Measurements from ENCODE around the gene PUS3.
"Not testable (repeated sequence)": the region's sequence is repeated elsewhere in the genome, so short reads cannot be mapped to it uniquely, and the experiment has no call there.

Gene PUS3

DNA sequence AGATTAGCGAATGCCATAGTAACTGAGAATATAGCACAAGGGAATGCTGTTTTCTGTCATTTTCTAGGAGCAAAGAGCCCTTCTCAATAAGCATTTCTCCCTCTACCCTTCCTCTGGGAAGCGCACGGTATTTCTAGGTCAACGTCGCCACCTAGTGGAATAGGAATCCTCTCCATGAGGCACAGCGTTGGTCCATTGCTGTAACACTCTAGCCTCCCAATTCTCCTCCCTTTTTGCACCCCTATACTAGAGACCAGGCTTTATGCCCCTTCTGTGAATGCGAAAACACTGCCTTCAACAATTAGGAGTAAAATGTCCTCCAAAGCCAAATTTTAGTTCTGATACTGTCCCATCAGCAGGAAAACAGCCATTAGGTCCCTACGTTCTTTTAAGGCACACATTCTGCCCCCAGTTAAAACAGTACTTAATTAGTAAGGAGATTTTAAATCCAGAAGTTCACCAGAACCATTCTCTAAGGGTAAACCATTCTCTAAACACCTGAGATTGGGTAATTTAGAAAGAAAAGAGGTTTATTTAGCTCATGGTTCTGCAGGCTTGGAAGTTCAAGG is 28.4 kb downstream of the PUS3 start:
- Histone ChIP-seq H3K4me3 (ENCODE audit: low read depth, low read length) (no peak overlapping the region), H3K9me3 (ENCODE audit: severe bottlenecking) (no peaks in the 10 kb centered on the region), H3K36me3 (no peaks in the 10 kb centered on the region), H3K27ac (no peak overlapping the region), H3K27me3 (ENCODE audit: insufficient read depth, low read depth, severe bottlenecking) (peaks cover 7% of the 10 kb centered on the region)
- peak; percentile 86 for TF ChIP-seq CTCF (IDR thresholded peaks at IDR 0.05; ENCODE audit: low read depth, low read length)
- peak; percentile 67 for DNase-seq

GRCh38 chr11:125873881-125874555 is 29.0 kb downstream of the PUS3 start:
- DNase-seq = no peak
- no peaks in the 10 kb centered on the region for H3K36me3 ChIP-seq
- peaks cover 10% of the 10 kb centered on the region for H3K27me3 ChIP-seq (ENCODE audit: insufficient read depth, low read depth, severe bottlenecking)
- TF ChIP-seq CTCF (IDR thresholded peaks at IDR 0.05; ENCODE audit: low read depth, low read length) = no peak
- H3K27ac ChIP-seq = no peak overlapping the region
- no peaks in the 10 kb centered on the region for H3K9me3 ChIP-seq (ENCODE audit: severe bottlenecking)
- H3K4me3 ChIP-seq (ENCODE audit: low read depth, low read length) = no peak overlapping the region

GRCh38 chr11:125872138-125872491 is 30.9 kb downstream of the PUS3 start:
- TF ChIP-seq CTCF (IDR thresholded peaks at IDR 0.05; ENCODE audit: low read depth, low read length) = no peak
- no peak for DNase-seq
- no peaks in the 10 kb centered on the region for H3K9me3 ChIP-seq (ENCODE audit: severe bottlenecking)
- H3K4me3 ChIP-seq (ENCODE audit: low read depth, low read length) = no peak overlapping the region
- no peak overlapping the region for H3K27ac ChIP-seq
- H3K27me3 ChIP-seq (ENCODE audit: insufficient read depth, low read depth, severe bottlenecking) = peaks cover 20% of the 10 kb centered on the region
- no peaks in the 10 kb centered on the region for H3K36me3 ChIP-seq

GRCh38 chr11:125871391-125872137 is 31.4 kb downstream of the PUS3 start:
- peak; percentile 72 for DNase-seq
- TF ChIP-seq CTCF (IDR thresholded peaks at IDR 0.05; ENCODE audit: low read depth, low read length) = peak; percentile 79
- H3K4me3 ChIP-seq (ENCODE audit: low read depth, low read length) = no peak overlapping the region
- no peak overlapping the region for H3K27ac ChIP-seq
- H3K27me3 ChIP-seq (ENCODE audit: insufficient read depth, low read depth, severe bottlenecking) = peaks cover 23% of the 10 kb centered on the region
- no peaks in the 10 kb centered on the region for H3K9me3 ChIP-seq (ENCODE audit: severe bottlenecking)
- H3K36me3 ChIP-seq = no peaks in the 10 kb centered on the region

DNA sequence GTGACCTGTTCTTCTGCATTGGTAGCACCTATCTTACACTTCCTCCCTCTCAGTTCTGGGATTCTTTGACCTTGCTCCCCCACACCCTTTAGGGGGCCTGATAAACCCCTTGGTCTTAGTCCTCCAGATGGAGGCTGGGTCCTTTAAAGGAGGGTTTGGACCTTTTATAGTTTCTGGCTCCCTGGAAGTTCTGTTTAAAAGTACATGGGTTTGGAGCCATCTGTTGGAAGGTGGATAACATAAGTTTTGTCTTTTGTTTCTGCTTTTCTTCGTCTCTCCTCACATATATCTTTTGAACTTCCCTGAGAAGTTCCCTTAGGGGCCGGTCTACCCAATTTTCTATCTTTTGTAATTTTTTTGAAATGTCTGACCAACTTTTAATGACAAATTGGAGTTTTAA is 33.5 kb downstream of the PUS3 start:
- no peak for TF ChIP-seq CTCF (IDR thresholded peaks at IDR 0.05; ENCODE audit: low read depth, low read length)
- DNase-seq = no peak
- H3K36me3 ChIP-seq = no peaks in the 10 kb centered on the region
- no peaks in the 10 kb centered on the region for H3K9me3 ChIP-seq (ENCODE audit: severe bottlenecking)
- no peak overlapping the region for H3K27ac ChIP-seq
- peaks cover 21% of the 10 kb centered on the region for H3K27me3 ChIP-seq (ENCODE audit: insufficient read depth, low read depth, severe bottlenecking)
- no peak overlapping the region for H3K4me3 ChIP-seq (ENCODE audit: low read depth, low read length)

GRCh38 chr11:125865354-125865753 is 37.7 kb downstream of the PUS3 start:
- H3K27ac ChIP-seq; H3K36me3 ChIP-seq; DNase-seq; H3K9me3 ChIP-seq (ENCODE audit: severe bottlenecking); H3K4me3 ChIP-seq (ENCODE audit: low read depth, low read length): not testable (repeated sequence)
- H3K27me3 ChIP-seq (ENCODE audit: insufficient read depth, low read depth, severe bottlenecking) = peaks cover 19% of the 10 kb centered on the region

- H3K36me3 ChIP-seq; DNase-seq; H3K27me3 ChIP-seq (ENCODE audit: insufficient read depth, low read depth, severe bottlenecking); H3K9me3 ChIP-seq (ENCODE audit: severe bottlenecking); H3K27ac ChIP-seq; H3K4me3 ChIP-seq (ENCODE audit: low read depth, low read length): not testable (repeated sequence)
Measured at GRCh38 chr11:125862786-125863185, 40.2 kb downstream of the PUS3 start.

- H3K36me3 ChIP-seq; DNase-seq; H3K4me3 ChIP-seq (ENCODE audit: low read depth, low read length); H3K27ac ChIP-seq; H3K9me3 ChIP-seq (ENCODE audit: severe bottlenecking): not testable (repeated sequence)
- H3K27me3 ChIP-seq (ENCODE audit: insufficient read depth, low read depth, severe bottlenecking) = peaks cover 10% of the 10 kb centered on the region
Measured at GRCh38 chr11:125857670-125858069, 45.3 kb downstream of the PUS3 start.
